ENCODE measurements around the gene CCSER2.

CCSER2 gene

DNA sequence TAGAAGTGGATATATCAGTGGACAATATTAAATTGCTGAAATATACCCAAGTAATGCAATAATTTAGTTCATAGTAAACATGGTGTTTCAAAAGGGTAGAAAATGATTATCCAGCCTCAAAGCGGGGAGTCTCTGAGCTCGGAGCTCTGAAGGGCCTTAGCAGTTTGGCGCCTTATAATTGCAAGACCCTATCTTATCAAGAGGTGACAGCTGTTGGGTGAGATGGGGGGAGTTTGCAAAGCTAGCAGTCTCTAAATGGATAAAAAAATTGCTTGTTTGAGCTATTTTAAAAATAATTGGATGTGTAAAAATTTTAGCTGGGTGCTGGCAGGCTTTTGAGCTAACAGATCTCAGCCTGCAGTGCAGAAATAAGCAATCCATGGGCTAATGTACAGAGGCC, 219.2 kb downstream of the CCSER2 start:
- TF ChIP-seq, protein P1, sequence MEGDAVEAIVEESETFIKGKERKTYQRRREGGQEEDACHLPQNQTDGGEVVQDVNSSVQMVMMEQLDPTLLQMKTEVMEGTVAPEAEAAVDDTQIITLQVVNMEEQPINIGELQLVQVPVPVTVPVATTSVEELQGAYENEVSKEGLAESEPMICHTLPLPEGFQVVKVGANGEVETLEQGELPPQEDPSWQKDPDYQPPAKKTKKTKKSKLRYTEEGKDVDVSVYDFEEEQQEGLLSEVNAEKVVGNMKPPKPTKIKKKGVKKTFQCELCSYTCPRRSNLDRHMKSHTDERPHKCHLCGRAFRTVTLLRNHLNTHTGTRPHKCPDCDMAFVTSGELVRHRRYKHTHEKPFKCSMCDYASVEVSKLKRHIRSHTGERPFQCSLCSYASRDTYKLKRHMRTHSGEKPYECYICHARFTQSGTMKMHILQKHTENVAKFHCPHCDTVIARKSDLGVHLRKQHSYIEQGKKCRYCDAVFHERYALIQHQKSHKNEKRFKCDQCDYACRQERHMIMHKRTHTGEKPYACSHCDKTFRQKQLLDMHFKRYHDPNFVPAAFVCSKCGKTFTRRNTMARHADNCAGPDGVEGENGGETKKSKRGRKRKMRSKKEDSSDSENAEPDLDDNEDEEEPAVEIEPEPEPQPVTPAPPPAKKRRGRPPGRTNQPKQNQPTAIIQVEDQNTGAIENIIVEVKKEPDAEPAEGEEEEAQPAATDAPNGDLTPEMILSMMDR (IDR thresholded peaks at IDR 0.05; ENCODE audit: insufficient read depth, low read depth, low read length, missing control alignments): no peak
- no peak overlapping the region for H3K4me3 ChIP-seq (ENCODE audit: low read depth, low read length)
- DNase-seq (ENCODE audit: low read depth): no peak

DNA sequence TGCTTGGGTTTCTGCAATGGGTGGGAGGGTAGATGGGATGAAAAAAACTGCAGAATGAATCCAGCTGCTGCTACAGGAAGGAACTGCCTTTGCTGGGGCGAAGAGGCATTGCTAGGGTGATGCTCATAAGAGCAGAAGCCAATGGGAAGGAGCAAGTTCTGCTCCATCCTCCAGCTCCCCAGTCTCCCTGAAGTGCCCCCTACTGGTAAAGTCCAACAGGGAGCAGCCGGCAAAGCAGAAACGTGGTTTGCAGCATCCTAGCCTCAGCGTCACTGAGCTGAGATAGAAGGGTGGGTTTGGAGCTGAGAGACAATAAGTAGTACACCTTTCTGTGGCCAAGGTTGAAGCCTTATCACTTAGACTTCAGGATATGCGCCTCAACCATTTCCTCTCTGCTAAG, 220.5 kb downstream of the CCSER2 start:
- DNase-seq (ENCODE audit: low read depth): no peak
- TF ChIP-seq, protein P1 (IDR thresholded peaks at IDR 0.05; ENCODE audit: insufficient read depth, low read depth, low read length, missing control alignments): peak; percentile 32
- H3K4me3 ChIP-seq (ENCODE audit: low read depth, low read length): no peak overlapping the region

DNA sequence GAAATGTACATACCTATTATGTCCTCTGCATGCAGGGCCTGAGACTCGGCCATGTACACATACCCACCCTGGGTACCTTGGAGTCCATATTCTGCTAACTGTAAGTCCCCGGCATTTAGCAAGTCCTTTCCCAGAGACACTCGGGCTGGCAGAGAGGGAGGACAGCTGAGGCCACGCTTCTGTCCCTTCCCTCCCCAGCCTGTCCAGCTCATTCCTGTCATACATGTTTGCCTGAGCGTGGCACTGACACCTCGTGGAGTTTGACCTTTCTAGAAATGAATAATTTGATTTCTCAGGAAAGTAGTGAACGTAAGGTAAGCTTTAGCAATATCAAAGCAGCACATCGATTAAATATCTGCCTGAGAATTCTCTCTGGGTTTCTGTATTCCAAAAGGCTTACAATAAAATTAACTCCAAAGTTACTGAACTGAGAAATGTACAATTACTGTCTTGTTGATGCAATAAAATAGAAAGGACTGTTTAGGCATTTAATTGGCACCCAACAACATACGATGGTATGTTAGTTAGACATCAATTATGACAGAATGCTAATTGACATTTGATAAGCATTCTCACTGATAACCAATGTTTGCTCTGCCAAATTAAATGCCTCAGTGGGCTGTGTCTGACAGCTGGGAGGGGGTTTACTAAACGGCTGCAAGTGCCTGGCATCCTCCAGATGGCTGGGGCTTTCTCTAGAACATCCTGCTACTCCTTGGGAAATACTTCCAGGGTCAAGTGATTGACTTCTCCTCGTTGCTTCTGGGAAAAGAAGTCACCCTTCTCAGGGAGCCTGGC, 221.2 kb downstream of the CCSER2 start:
- DNase-seq (ENCODE audit: low read depth): no peak
- TF ChIP-seq, protein P1 (IDR thresholded peaks at IDR 0.05; ENCODE audit: insufficient read depth, low read depth, low read length, missing control alignments): no peak
- H3K4me3 ChIP-seq (ENCODE audit: low read depth, low read length): no peak overlapping the region

DNA sequence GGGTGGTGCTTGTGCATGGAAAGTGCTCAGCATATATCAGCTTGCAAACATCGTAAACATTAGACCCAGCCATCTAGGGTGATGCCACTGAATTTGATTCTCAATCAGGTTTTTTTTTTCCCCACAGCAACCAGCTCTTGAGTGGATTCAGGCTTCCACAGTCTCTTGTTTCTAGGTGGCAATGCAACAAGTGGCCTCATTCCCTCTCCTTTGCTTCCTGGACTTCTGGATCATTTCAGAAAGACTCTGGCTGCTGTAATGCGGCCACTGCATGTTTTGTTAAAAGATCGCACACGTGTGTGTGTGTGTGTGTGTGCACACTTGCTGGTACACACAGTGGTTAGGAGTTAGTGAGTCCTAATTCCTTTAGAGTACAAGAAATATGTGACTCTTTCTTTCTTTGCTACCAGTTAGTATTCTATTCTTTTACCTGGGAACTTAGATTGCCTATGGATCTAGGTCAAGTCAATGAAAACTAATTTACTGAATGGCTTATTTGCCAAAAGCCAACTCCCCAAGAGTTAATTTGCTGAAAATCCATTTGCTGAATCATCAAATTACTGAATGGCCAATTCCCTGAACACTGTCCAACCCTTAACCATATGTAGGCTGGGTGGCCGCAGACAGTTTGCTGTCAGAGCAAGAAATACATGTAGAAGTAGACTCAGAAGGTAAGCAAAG, 222.5 kb downstream of the CCSER2 start:
- TF ChIP-seq, protein P1 (IDR thresholded peaks at IDR 0.05; ENCODE audit: insufficient read depth, low read depth, low read length, missing control alignments): no peak
- no peak for DNase-seq (ENCODE audit: low read depth)
- H3K4me3 ChIP-seq (ENCODE audit: low read depth, low read length): no peak overlapping the region

DNA sequence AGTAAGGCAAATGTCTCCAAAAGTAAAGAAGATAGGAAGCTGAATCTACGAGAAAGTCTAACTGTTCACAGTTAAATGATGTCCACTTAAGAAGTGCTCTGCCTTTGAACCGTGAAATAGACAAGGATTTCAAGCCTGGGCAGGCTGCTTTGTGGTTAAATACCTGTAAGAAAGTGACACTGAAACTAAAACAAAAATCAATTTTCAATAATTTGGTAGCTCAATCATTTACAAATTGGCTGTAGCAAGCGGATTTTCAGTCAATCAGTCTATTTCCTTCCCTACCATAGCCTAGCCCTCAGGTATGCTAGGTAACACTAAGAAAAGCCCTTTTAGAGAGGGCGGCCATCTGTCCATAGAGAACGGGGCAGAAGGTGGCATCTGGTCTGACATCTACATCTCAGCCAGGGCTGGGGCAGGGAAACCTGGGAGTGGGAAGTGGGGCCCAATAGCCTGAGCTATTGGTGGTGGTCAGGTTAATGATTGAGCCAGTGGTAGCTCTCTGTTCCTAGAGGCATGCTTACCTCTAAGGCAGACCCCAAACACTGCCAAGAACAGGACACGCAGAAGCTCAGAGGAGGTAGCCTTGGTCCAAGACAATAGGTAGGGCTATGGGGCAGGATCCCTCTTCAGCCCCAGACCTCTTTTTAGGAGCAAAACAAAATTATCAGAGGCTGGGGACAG, 223.2 kb downstream of the CCSER2 start:
- no peak for DNase-seq (ENCODE audit: low read depth)
- TF ChIP-seq, protein P1 (IDR thresholded peaks at IDR 0.05; ENCODE audit: insufficient read depth, low read depth, low read length, missing control alignments): no peak
- no peak overlapping the region for H3K4me3 ChIP-seq (ENCODE audit: low read depth, low read length)

DNA sequence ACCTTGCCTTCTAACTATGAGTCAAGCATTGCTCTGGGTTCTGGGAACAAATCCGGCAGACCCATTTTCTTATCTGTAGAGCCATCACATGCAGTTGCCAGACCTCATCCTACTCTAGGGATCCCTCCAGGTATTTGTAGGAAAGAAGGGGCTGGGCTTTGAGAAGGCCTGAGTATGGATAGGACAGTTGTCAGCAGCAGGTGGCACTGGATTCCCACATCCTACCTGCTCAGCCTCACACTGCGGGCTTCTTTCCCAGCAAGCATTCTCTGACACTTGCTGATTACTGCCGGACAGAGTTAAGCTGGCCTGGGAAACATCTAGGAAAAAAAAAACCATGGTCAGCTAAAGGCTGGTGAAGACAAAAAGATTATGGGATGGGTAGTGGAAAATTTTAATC, 224.1 kb downstream of the CCSER2 start:
- TF ChIP-seq, protein P1 (IDR thresholded peaks at IDR 0.05; ENCODE audit: insufficient read depth, low read depth, low read length, missing control alignments): no peak
- H3K4me3 ChIP-seq (ENCODE audit: low read depth, low read length): no peak overlapping the region
- DNase-seq (ENCODE audit: low read depth): no peak

All from GM12865 (cell line).